IMR-90 (cell line): ENCODE data around the gene FAU. TPM values are rescaled to one million over a fixed set of nuclear protein-coding genes. Genes with fewer than 3 reads are reported as not detected.
"Not testable (repeated sequence)": the region's sequence is repeated elsewhere in the genome, so short reads cannot be mapped to it uniquely, and the experiment has no call there.

ENCODE experiments used
- ATAC-seq: fragments of 200-7000 bp; cut with Tn5 transposase; 2 replicates; pipeline ENCODE4 v1.9.1; 2020; ENCODE audit warnings: low read depth, mild to moderate bottlenecking, moderate library complexity
- BruUV-seq: library from RNA; stranded (reverse); fragments of 400-500 nt; replicated peaks from 2 replicates; lab custom pipeline; 2021; lab: Mats Ljungman, UMichigan
- CTCF ChIA-PET: fragments of 300-600 bp; formaldehyde crosslinking; extraction: SDS; loops from one replicate; lab custom pipeline; 2021; ENCODE audit warnings: antibody characterized with exemption; lab: Yijun Ruan, JAX
- POLR2A ChIA-PET: fragments of 300-600 bp; sonication (Branson Sonifier 250); formaldehyde crosslinking; loops from one replicate; lab custom pipeline; 2022; ENCODE audit warnings: antibody characterized with exemption; ENCODE audit not compliant: unreplicated experiment; lab: Charles Lee
- DNase-seq: peaks from one replicate; pipeline ENCODE4 v3.0.0; 2013
- H2AFZ ChIP-seq: replicated peaks from 2 replicates; pipeline ENCODE3; 2013; ENCODE audit warnings: low read length, mild to moderate bottlenecking; ENCODE audit not compliant: poor library complexity
- H2AK5ac ChIP-seq: 2 replicates; pipeline ENCODE4 v1.6.1; 2013; ENCODE audit warnings: low read depth, low read length, inconsistent platforms
- H2AK9ac ChIP-seq: replicated peaks from 2 replicates; pipeline ENCODE3; 2013; ENCODE audit warnings: mild to moderate bottlenecking, low read depth, low read length, moderate library complexity; ENCODE audit not compliant: poor library complexity
- H2BK120ac ChIP-seq: 2 replicates; pipeline ENCODE4 v1.6.1; 2013; ENCODE audit warnings: low read depth, low read length, inconsistent platforms
- H2BK15ac ChIP-seq: 3 replicates; pipeline ENCODE4 v1.6.1; 2013; ENCODE audit warnings: low read depth, low read length, inconsistent platforms
- H2BK20ac ChIP-seq: 2 replicates; pipeline ENCODE4 v1.6.1; 2013; ENCODE audit warnings: low read depth, mild to moderate bottlenecking, inconsistent platforms, low read length, moderate library complexity
- H2BK5ac ChIP-seq: 2 replicates; pipeline ENCODE4 v1.6.1; 2013; ENCODE audit warnings: mild to moderate bottlenecking, low read depth, low read length, inconsistent platforms; ENCODE audit not compliant: poor library complexity, severe bottlenecking
- H3K14ac ChIP-seq: replicated peaks from 2 replicates; pipeline ENCODE4 v1.6.1; 2013; ENCODE audit warnings: low read depth, low read length, inconsistent platforms
- H3K18ac ChIP-seq: 2 replicates; pipeline ENCODE4 v1.6.1; 2013; ENCODE audit warnings: low read depth, low read length, control low read depth
- H3K23ac ChIP-seq: 2 replicates; pipeline ENCODE4 v1.6.1; 2013; ENCODE audit warnings: low read depth, low read length, inconsistent platforms
- H3K27ac ChIP-seq: 2 replicates; pipeline ENCODE4 v1.5.1; 2013; ENCODE audit warnings: mild to moderate bottlenecking, control low read depth, low read length; ENCODE audit not compliant: insufficient read depth
- H3K27me3 ChIP-seq: 2 replicates; pipeline ENCODE4 v1.6.1; 2013; ENCODE audit warnings: low read length; ENCODE audit not compliant: control insufficient read depth, insufficient read depth
- H3K36me3 ChIP-seq: 2 replicates; pipeline ENCODE4 v1.6.1; 2013; ENCODE audit warnings: low read length, mixed read lengths; ENCODE audit not compliant: control insufficient read depth, insufficient read depth
- H3K4ac ChIP-seq: 2 replicates; pipeline ENCODE4 v1.6.1; 2013; ENCODE audit warnings: low read depth, low read length, inconsistent platforms
- H3K4me1 ChIP-seq: 2 replicates; pipeline ENCODE4 v1.6.1; 2013; ENCODE audit warnings: low read length, mixed read lengths; ENCODE audit not compliant: control insufficient read depth, insufficient read depth
- H3K4me2 ChIP-seq: 2 replicates; pipeline ENCODE4 v1.6.1; 2013; ENCODE audit warnings: low read depth, mild to moderate bottlenecking, control low read depth, low read length, moderate library complexity
- H3K4me3 ChIP-seq: 2 replicates; pipeline ENCODE4 v1.5.1; 2013; ENCODE audit warnings: low read depth, mild to moderate bottlenecking, control low read depth, low read length, moderate library complexity; ENCODE audit not compliant: insufficient read depth
- H3K56ac ChIP-seq: 2 replicates; pipeline ENCODE4 v1.6.1; 2013; ENCODE audit warnings: low read length, inconsistent platforms; ENCODE audit not compliant: insufficient read depth; ENCODE audit errors: extremely low read depth
- H3K79me1 ChIP-seq, 2 experiments: 2 replicates each; pipeline ENCODE4 v1.6.1; 2013; ENCODE audit warnings: low read length in 2 of 2, inconsistent platforms in 1 of 2, low read depth in 1 of 2
- H3K9ac ChIP-seq: 2 replicates; pipeline ENCODE4 v1.6.1; 2013; ENCODE audit warnings: low read depth, low read length, control low read depth
- H3K9me1 ChIP-seq: 2 replicates; pipeline ENCODE4 v1.6.1; 2013; ENCODE audit warnings: low read length, inconsistent platforms; ENCODE audit not compliant: insufficient read depth
- H3K9me3 ChIP-seq: 2 replicates; pipeline ENCODE4 v1.6.1; 2013; ENCODE audit warnings: low read length; ENCODE audit not compliant: control insufficient read depth, insufficient read depth
- H4K20me1 ChIP-seq: 2 replicates; pipeline ENCODE4 v1.6.1; 2013; ENCODE audit warnings: low read length, inconsistent platforms; ENCODE audit not compliant: insufficient read depth
- H4K5ac ChIP-seq: 2 replicates; pipeline ENCODE4 v1.6.1; 2013; ENCODE audit warnings: mild to moderate bottlenecking, low read depth, low read length, control low read depth
- H4K8ac ChIP-seq, 2 experiments: 2 replicates each; pipeline ENCODE4 v1.6.1; 2013; ENCODE audit warnings: low read depth in 2 of 2, low read length in 2 of 2, control low read depth in 1 of 2, inconsistent platforms in 1 of 2
- H4K91ac ChIP-seq: 2 replicates; pipeline ENCODE4 v1.6.1; 2013; ENCODE audit warnings: low read depth, low read length, inconsistent platforms; ENCODE audit not compliant: insufficient read depth
- BHLHE40 ChIP-seq: fragments of 150-350 bp; IDR thresholded peaks from 2 replicates; pipeline ENCODE4 v1.6.1; 2016; ENCODE audit warnings: mild to moderate bottlenecking, low read depth, low read length
- RAD21 ChIP-seq: IDR thresholded peaks from 2 replicates; pipeline ENCODE4 v1.6.1; 2012; ENCODE audit warnings: low read length, improper control_type of control experiment
- WGBS, 2 experiments: methylation state at CpG; one replicate each; pipeline versions ENCODE4 v1.1.5 to v1.1.7; 2013; ENCODE audit warnings: missing lambda C conversion rate in 2 of 2; ENCODE audit not compliant: insufficient read length in 1 of 2; ENCODE audit errors: extremely low coverage in 2 of 2; 5-methylcytosine and 5-hydroxymethylcytosine counted together
- dilution Hi-C: fragments of 300-500 bp; cut with HindIII; formaldehyde crosslinking; loops from one replicate; pipeline ENCODE4 v1.14.3; 2018; ENCODE audit warnings: low sequenced_read_pairs; ENCODE audit not compliant: unreplicated experiment
- in situ Hi-C: fragments of 300-500 bp; cut with MboI; formaldehyde crosslinking; loops from 3 replicates; pipeline ENCODE4 v1.14.3; 2019; ENCODE audit warnings: low sequenced_read_pairs, inconsistent platforms, mixed read lengths
- intact Hi-C: fragments of 100-400 bp; cut with micrococcal nuclease; formaldehyde crosslinking; loops from 2 replicates; pipeline ENCODE4 v1.10.0; 2022
- polyA plus RNA-seq, 3 experiments: library from polyadenylated mRNA; depleted of rRNA; stranded (reverse); fragments of >200 nt; gene quantifications; 2 replicates each; pipeline ENCODE4 v1.2.3, GENCODE V29; 2012; ENCODE audit warnings: low replicate concordance in 1 of 3
- total RNA-seq: library from RNA; depleted of rRNA; stranded (reverse); fragments of >200 nt; gene quantifications from 2 replicates; pipeline ENCODE4 v1.2.3, GENCODE V29; 2012

FAU gene
- total and polyA plus RNA-seq, 2 of the 4 experiments (the other 2 are of a cell fraction), result 189 to 652 TPM

DNA sequence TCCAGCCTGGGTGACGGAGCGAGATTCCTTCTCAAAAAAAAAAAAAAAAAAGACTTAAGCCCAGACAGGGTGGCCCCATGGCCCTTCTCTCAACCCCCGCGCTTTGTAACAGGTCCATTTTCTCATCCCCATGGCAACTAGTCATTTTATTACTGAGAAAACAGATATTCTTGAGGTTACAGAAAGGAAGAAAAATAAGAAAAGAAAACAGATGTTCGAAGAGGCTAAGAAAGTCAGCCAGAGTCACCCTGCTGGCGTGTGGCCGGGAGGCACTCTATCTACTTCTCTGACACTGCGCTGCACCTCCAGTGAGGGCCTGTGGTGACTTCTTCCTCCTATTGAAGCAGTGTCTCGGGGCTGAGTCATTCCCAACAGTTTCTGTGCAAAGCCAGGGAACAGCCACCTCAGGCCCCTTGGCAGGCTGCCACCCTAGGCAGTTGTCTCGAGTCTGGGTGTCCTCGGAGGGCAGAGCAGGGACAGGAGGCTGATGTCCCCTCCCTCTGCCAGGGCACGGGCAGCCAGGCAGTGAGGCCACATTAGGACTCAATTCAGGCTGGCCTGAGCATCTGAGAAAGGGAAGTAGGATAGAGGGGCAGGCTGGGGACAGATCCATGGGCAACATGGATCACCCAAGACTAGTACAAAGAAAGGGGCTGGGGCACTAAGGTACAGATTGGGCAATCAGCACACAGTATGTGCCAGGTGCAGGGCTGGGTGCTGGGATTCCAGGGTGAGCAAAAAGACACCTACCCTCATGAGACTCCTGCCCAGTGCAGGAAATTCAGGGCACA lies 28.8 kb upstream of the FAU start:
- Histone ChIP-seq H3K23ac (no peak overlapping the region), H2BK20ac (no peak overlapping the region), H3K36me3 (no peaks in the 10 kb centered on the region), H2AK5ac (no peak overlapping the region; the same call in 1 of the 2 replicates), H3K27ac (no peak overlapping the region), H2BK120ac (no peak overlapping the region), H2AK9ac (peak overlapping the region; percentile 4), H4K91ac (peak overlapping the region; percentile 27; the same call in 1 of the 2 replicates), H2BK5ac (no peak overlapping the region), H3K4me2 (0 out of 2 replicates have a peak overlapping the region, but pooled peaks have one; percentile 13), H3K4ac (peak overlapping the region; percentile 9; the same call in 1 of the 2 replicates), H3K18ac (no peak overlapping the region), H3K9me3 (peaks cover 3% of the 10 kb centered on the region; the same call in 1 of the 2 replicates), H4K5ac (no peak overlapping the region), H4K8ac (no peak overlapping the region; a peak in 1 of 4 replicates), H3K4me1 (peaks cover 2% of the 10 kb centered on the region), H3K79me1 (no peaks in the 10 kb centered on the region), H4K20me1 (no peaks in the 10 kb centered on the region), H3K14ac (no peak overlapping the region), H3K4me3 (no peak overlapping the region), H3K9ac (no peak overlapping the region), H3K9me1 (no peaks in the 10 kb centered on the region), H2AFZ (peak overlapping the region; percentile 84), H3K27me3 (peaks cover 4% of the 10 kb centered on the region; the same call in 1 of the 2 replicates), H2BK15ac (no peak overlapping the region), H3K56ac (no peak overlapping the region)
- CTCF ChIA-PET, result no interaction called here
- peak; percentile 86 for DNase-seq
- ATAC-seq, result peak; percentile 95
- dilution Hi-C loops (no loop called here), in situ Hi-C loops (no loop called here), intact Hi-C loops (no loop called here)
- WGBS, 2 experiments, result 0% methylated on average over 4 of the region's 12 CpGs; no CpG with 5 or more reads in 1 of the 2 experiments
- POLR2A ChIA-PET, result no interaction called here
- BruUV-seq, result no TSS peak
- 0 out of 2 replicates have a peak, but pooled peaks have one; percentile 14 for TF ChIP-seq BHLHE40
- TF ChIP-seq RAD21, result no peak

DNA sequence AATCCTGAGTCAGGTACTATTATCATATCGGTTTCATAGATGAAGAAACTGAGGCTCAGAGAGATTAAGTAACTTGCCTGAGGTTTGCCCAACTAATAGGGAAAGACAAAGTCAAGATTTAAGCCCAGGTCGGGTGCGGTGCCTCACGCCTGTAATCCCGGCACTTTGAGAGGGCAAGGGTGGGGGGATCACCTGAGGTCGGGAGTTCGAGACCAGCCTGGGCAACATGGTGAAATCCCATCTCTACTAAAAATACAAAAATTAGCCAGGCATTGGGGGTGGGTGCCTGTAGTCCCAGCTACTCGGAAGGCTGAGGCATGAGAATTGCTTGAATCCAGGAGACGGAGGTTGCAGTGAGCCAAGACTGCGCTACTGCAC lies 28.2 kb upstream of the FAU start:
- BruUV-seq, H2BK15ac ChIP-seq, POLR2A ChIA-PET, H4K91ac ChIP-seq, H3K56ac ChIP-seq, H4K20me1 ChIP-seq, H3K4me3 ChIP-seq, intact Hi-C loops, H3K27ac ChIP-seq, H2AK5ac ChIP-seq, H3K36me3 ChIP-seq, H3K79me1 ChIP-seq, CTCF ChIA-PET, H2AK9ac ChIP-seq, dilution Hi-C loops, H3K4ac ChIP-seq, in situ Hi-C loops, H3K4me2 ChIP-seq, H4K8ac ChIP-seq, H3K9me1 ChIP-seq, H3K9ac ChIP-seq, H2AFZ ChIP-seq, H3K14ac ChIP-seq, H3K4me1 ChIP-seq, ATAC-seq, H3K9me3 ChIP-seq, H3K23ac ChIP-seq, DNase-seq, H2BK5ac ChIP-seq, H3K18ac ChIP-seq, H2BK120ac ChIP-seq, H4K5ac ChIP-seq, H3K27me3 ChIP-seq, H2BK20ac ChIP-seq: not testable (repeated sequence)
- WGBS, 2 experiments, result 67% methylated on average over 2 of the region's 10 CpGs; no CpG with 5 or more reads in 1 of the 2 experiments
